ELR (cell line): ENCODE data around the gene FAM117A.
A peak's percentile ranks its signal among the peaks of the same experiment; 100 is the strongest.

Source experiments
- DNase-seq: peaks from one replicate; pipeline ENCODE4 v3.0.0-alpha.2; 2015; ENCODE audit warnings: low read depth

Gene FAM117A, protein sequence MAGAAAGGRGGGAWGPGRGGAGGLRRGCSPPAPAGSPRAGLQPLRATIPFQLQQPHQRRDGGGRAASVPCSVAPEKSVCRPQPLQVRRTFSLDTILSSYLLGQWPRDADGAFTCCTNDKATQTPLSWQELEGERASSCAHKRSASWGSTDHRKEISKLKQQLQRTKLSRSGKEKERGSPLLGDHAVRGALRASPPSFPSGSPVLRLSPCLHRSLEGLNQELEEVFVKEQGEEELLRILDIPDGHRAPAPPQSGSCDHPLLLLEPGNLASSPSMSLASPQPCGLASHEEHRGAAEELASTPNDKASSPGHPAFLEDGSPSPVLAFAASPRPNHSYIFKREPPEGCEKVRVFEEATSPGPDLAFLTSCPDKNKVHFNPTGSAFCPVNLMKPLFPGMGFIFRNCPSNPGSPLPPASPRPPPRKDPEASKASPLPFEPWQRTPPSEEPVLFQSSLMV

GRCh38 chr17:49763735-49764558 is at the start of gene FAM117A:
FAM117A (minus strand) TSS chr17:49764131; CDS start chr17:49764087, 44 bp downstream.
- peak; percentile 95 for DNase-seq

DNA sequence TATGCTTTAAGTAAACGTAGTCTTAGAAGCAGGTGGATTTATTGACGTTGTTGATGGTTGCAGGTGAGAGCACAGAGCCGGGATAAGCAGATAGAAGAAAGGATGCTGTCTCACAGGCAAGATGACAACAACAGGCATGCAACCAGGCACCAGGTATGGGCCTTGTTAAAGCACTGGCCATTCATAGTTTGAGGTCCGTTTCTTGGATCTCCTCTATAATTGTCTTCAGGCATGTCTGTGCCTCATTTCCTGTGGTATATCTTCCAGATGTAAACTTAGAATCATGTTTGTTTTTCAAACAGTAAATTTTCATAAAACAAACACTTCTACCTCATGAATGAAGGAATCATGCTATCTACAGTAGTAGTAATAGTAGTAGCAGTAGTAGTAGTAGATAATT is 45.1 kb upstream of the FAM117A start:
- DNase-seq, result no peak

GRCh38 chr17:49798738-49799137 is 34.8 kb upstream of the FAM117A start:
- no peak for DNase-seq

DNA sequence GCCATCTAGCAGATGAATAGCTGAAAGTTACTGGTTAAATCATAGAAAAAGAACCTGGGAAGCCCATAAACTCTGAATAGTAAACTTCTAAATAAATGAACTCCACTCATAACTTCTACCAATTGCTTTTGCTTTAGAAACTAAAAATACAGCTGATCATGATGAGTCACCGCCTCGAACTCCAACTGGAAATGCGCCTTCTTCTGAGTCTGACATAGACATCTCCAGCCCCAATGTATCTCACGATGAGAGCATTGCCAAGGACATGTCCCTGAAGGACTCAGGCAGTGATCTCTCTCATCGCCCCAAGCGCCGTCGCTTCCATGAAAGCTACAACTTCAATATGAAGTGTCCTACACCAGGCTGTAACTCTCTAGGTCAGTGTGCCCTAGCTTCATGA is 34.3 kb upstream of the FAM117A start:
- DNase-seq, result peak; percentile 27

GRCh38 chr17:49795372-49795771 is 31.4 kb upstream of the FAM117A start:
- DNase-seq, result no peak

DNA sequence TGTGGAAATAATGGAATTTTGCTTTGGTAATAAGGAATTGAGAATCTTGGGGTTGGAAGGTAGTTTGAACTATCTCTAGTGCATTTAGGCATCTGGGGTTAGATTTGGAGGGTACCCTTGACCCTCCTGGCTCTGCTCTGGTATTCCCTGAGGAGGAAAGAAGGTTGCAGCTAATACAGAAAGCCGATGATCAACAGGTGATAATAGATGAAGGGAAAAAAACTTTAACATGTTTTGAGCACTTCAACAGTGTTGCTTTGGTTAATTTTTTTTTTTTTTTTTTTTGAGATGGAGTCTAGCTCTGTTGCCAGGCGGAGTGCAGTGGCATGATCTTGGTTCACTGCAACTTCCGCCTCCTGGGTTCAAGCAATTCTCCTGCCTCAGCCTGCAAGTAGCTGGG is 29.4 kb upstream of the FAM117A start:
- DNase-seq, result no peak

GRCh38 chr17:49789243-49789578 is 25.3 kb upstream of the FAM117A start:
- no peak for DNase-seq

DNA sequence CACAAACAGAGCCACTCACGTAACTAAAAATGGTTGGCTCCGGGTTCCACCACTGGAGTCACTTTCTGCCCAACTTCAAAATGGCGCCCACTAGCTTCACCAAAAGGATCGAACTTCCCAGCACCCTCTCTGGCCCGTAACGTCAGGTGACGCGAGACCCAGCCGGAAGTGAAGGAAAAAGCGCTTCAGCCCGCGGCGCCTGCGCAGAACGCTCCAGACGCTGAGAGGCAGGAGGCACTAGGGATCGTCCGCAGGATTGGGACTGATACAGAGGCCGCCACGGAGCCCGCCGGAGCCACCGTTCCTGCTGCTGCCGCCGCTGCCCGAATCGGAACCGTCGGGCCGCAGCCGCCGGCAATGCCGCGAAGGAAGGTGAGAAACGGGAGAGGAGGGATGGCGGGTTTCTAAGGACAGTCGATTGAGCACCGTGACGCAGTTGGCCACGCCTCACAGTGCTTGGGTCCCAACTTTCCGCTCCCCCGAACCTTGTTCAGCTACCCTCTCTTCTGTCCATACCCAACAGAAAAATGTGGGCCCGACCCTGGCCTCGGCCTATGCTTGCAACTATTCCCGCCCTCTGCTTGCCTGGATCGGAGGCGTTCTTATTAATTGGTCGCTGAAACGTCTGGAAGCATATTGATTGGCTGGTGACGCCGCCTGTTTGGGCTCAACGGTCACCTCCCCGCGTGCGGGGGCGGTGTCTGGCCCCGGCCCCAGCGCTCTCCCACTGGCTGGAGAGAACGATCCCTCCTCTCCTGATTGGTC is 24.7 kb upstream of the FAM117A start, which contains the start of gene KAT7:
Gene KAT7, plus strand, starts transcription at position 204 of the 765 bp plus-strand sequence. Its CDS starts 154 bp downstream, at position 358.
- peak; percentile 100 for DNase-seq

DNA sequence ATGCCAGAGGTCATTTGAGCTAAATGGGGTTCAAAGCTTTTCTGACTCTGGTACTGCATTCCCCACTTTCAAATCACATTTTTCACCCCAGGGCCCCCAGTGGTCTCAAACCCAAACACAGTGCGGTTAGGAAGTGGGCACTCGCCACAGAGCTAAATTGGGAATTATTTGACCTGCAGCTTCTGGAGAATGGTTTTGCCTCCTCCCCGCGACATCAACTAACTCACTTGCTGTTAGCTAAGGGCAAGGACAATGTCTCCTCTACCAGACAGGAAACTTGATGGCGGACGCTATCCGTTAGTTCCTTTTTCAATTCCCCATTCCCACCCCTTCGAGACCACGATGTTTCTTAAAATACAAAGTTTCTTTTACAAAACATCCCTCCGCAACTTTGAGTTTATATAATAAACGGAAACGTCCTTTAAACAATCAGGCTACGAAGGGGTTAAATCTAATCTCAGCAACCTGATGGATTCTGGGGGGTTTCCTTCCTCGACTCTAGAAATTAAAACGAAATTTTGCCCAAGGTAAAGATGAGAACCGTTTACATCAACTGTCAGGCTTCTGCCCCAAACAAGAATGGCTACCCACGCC is 24.1 kb upstream of the FAM117A start:
- DNase-seq, result no peak

- no peak for DNase-seq
Measured at GRCh38 chr17:49784636-49785035, 20.7 kb upstream of the FAM117A start.

DNA sequence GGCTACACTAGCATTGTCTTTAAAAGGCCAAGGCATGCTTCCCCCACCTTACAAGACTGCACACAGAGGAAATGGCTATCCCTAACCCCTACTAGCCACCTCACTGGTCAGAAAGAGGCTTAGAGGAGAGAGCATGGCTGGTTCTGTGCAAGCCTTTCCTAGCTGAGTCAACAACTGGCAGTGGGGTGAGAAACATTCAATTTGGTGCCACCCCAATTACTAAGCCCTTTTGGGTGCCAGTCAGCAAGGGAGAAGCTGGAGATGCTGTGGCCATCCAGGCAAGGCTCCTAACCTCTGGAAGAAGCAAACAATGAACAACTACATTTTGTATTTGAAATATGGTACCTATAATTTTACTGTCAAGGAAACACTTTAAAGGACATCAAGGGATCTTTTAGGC is 19.9 kb upstream of the FAM117A start:
- DNase-seq, result no peak

- no peak for DNase-seq
Measured at GRCh38 chr17:49783071-49783715, 19.3 kb upstream of the FAM117A start.

GRCh38 chr17:49779739-49780231 is 15.9 kb upstream of the FAM117A start:
- peak; percentile 87 for DNase-seq

- DNase-seq, result no peak
Measured at GRCh38 chr17:49779156-49779738, 15.3 kb upstream of the FAM117A start.

DNA sequence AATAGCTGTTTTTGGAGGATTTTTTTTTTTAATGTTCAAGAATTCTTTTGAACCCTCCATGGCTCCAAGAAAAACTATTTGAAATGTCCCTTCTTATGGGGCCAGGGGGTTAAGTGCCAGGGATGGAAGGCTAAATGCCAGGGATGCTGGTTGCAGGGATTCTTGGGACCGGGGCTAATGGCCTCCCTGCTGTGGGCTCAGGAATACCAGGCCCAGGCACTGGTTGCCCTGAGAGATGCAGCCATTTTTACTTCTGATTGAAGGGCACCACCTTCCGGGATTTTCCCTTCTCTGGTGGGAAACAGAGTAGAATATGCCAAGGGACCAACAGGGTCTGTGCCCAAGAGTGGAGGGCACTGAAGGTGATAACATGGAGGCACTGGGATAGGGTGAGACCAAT is 13.6 kb upstream of the FAM117A start:
- no peak for DNase-seq

DNA sequence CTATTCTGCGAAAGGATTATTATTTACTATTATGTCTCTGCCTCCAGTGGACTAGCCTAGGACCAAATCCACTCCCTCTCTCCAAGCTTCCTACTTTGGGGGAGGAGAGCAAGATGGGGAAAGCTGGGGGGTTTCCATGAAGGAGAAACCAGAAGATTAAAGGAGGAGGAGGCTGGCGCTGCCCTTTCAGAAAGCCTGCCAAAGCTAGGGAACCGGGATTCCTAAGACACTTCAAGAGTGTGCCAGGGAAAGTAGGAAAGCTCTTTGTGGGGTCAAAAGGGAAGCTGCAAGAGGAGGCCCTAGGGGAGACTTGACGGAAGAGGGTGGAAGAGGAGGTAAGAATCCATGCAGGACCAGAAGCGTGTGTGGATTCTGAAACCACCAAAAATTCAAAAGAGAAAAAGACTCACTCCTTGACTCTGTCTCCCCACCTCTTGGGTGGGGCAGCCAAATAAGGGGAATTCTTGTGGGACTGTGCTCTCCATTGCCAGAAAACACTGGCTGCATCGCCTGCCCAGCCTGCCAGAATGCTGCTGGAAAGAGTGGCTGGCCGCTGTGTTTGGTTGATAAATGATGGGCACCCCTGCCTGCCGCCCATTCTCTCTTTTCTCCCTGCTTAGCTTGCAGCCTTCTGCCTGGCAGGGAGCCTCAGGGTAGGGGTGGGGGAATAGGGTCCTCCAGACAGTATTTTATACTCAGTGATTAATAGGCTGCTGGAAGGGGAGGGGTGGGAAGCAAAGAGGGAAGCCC is 12.8 kb upstream of the FAM117A start:
- no peak for DNase-seq

GRCh38 chr17:49775546-49776260 is 11.8 kb upstream of the FAM117A start:
- DNase-seq, result no peak

DNA sequence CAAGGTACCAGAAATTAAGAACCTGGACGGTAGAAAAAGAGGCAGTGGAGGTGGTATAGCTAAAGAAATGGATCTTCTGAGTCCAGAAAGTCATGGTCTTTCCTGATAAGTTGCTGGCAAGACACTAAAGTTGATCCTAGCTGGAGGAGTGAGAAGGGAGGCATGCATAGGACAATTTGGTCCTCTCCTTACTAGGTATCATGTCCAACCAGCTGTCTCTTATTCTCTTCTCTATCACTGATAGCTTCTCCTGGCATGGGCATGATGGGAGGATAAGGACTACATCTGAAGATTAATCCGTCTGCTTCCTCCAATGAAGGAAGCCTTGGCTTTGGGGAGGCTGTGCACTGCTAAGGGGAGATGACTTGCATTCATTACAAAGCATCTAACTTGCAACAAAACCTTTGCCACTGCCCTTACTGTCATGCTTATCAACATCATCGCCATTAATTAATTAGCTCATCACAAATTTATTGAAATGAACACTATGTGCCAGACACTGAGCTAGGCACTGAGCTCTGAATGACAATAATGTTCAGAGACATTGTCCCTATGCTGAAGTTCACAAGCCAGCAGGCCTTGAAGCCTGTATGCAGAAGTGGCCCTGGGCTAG is 3.1 kb upstream of the FAM117A start:
- no peak for DNase-seq
